Body of pancreas (tissue), 4 donors: Measurements from ENCODE around the gene IFI16. TPM values are rescaled to one million over a fixed set of nuclear protein-coding genes. Genes with fewer than 3 reads are reported as not detected.
"Not testable (repeated sequence)": the region's sequence is repeated elsewhere in the genome, so short reads cannot be mapped to it uniquely, and the experiment has no call there.

Experiments
- ATAC-seq: fragments of 150-250 bp; one replicate; pipeline ENCODE4 v1.9.1; 2016
- DNase-seq, 4 donors: peaks; one replicate each; pipeline ENCODE4 v3.0.0-alpha.2; 2019
- H3K27ac ChIP-seq, 4 donors: fragments of 200-600 bp; sonication (generic); 1 replicate in 3 of 4; 2 replicates in 1 of 4; pipeline versions ENCODE4 v1.5.1 to v1.6.1; 2016 to 2019; ENCODE audit warnings: mild to moderate bottlenecking in 1 of 4, mixed read lengths in 1 of 4, moderate library complexity in 1 of 4
- H3K27me3 ChIP-seq, 2 donors: fragments of 200-600 bp; sonication (generic); one replicate each; pipeline ENCODE4 v1.6.0; 2016; ENCODE audit warnings: mild to moderate bottlenecking in 1 of 2
- H3K36me3 ChIP-seq, 2 donors: fragments of 200-600 bp; sonication (generic); replicated peaks in 1 of 2; 2 replicates each; pipeline ENCODE4 v1.5.1; 2016; ENCODE audit warnings: low read depth in 2 of 2; ENCODE audit not compliant: insufficient read depth in 1 of 2
- H3K4me1 ChIP-seq: fragments of 200-600 bp; sonication (generic); one replicate; pipeline ENCODE4 v1.6.0; 2016
- H3K4me3 ChIP-seq, 2 donors: fragments of 200-600 bp; sonication (generic); 1 replicate in 1 of 2; 2 replicates in 1 of 2; pipeline ENCODE4 v1.5.1; 2016 to 2019
- H3K9me3 ChIP-seq, 3 donors: fragments of 200-600 bp; sonication (generic); 1 replicate in 2 of 3; 2 replicates in 1 of 3; pipeline ENCODE4 v1.5.1; 2016
- POLR2A ChIP-seq, 3 donors: fragments of 450-650 bp; IDR thresholded peaks; one replicate each; pipeline ENCODE4 v1.6.1; 2016; ENCODE audit warnings: antibody characterized with exemption in 3 of 3, mild to moderate bottlenecking in 2 of 3
- WGBS, 2 donors: methylation state at CpG; one replicate each; pipeline ENCODE4 v1.1.5; 2017; 5-methylcytosine and 5-hydroxymethylcytosine counted together
- intact Hi-C: fragments of 100-400 bp; cut with DNase I; formaldehyde crosslinking; loops from one replicate; pipeline ENCODE4 v1.15.1; 2023
- total RNA-seq, 2 donors: library from RNA; depleted of rRNA; stranded (reverse); fragments of >200 nt; gene quantifications; one replicate each; pipeline ENCODE4 v1.1.0, GENCODE V29; 2016
- TF ChIP-seq, protein P1 (sequence below), 7 experiments: fragments of 450-650 bp in 4 of 7; fragments of 200-600 bp in 3 of 7; sonication (generic) in 3 of 7; IDR thresholded peaks; one replicate each; pipeline ENCODE4 v1.5.1; 2016 to 2019; ENCODE audit warnings: antibody characterized with exemption in 7 of 7

The IFI16 gene
- total RNA-seq, 2 donors from 2014 or later = 10.9 to 11.2 TPM

DNA sequence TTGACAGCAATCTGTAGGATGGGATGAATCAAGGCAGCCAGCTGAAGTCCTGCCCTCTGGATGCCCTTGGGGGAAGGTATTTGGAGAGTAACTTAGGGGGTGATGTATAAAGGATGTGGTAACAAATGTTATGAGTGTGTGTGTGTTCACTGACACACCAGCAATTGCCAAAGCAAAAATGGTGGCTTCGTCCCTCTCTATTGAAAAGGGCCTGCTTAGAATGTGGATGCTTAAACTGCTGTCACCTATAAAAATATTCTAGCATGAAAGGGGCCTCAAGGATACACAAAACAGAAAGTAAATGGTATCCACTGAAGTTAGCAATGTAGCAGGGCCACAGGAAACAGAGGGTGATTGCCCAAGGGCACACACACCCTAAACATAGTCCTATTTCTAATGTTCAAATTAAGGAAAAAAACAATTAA is 81.9 kb downstream of the IFI16 start:
- H3K27ac ChIP-seq = no peak overlapping the region
- ATAC-seq (no peak), DNase-seq (no peak)
- no peak overlapping the region for H3K4me3 ChIP-seq
- no peaks in the 10 kb centered on the region for H3K4me1 ChIP-seq
- WGBS, 2 donors = 64 to 80% methylated on average over 1 of the region's 1 CpG
- TF ChIP-seq POLR2A (IDR thresholded peaks at IDR 0.05) = no peak
- TF ChIP-seq, protein P1, sequence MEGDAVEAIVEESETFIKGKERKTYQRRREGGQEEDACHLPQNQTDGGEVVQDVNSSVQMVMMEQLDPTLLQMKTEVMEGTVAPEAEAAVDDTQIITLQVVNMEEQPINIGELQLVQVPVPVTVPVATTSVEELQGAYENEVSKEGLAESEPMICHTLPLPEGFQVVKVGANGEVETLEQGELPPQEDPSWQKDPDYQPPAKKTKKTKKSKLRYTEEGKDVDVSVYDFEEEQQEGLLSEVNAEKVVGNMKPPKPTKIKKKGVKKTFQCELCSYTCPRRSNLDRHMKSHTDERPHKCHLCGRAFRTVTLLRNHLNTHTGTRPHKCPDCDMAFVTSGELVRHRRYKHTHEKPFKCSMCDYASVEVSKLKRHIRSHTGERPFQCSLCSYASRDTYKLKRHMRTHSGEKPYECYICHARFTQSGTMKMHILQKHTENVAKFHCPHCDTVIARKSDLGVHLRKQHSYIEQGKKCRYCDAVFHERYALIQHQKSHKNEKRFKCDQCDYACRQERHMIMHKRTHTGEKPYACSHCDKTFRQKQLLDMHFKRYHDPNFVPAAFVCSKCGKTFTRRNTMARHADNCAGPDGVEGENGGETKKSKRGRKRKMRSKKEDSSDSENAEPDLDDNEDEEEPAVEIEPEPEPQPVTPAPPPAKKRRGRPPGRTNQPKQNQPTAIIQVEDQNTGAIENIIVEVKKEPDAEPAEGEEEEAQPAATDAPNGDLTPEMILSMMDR (IDR thresholded peaks at IDR 0.05) = no peak
- no peaks in the 10 kb centered on the region for H3K36me3 ChIP-seq
- H3K9me3 ChIP-seq = no peaks in the 10 kb centered on the region
- H3K27me3 ChIP-seq = no peaks in the 10 kb centered on the region
- intact Hi-C loops = no loop called here

DNA sequence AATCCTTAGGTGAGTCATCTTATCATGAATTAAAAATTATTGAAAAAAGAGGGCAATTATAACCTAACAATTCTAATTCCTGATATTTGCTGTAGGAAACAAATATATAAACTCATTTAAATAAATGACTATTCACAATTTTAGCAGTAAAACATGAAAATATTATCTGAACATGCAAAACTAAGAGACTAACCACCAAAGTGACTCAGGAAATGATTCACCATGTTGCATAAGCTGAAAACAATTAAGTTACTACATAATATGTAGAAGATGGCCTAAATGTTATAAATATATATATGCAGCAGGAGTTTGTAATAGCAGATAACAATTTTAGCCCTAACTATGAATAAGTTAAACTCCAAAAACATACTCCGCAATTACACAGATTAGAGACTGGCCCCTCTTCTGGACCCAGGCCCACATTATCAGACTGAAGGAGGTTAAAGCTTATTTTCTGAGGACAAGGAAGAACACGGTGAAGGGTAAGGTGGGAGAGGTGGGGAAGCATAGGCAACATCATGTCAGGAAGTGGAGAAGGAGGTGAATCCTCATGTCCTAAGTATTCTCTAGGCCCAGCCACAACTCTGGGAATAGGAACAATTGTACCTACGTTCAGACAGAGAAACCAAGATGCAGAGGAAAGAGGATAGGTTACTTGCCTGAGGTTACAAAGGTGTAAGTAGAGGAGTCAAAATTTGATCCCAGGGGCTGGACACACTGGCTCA is 82.5 kb downstream of the IFI16 start:
- DNase-seq (no peak), ATAC-seq (no peak)
- Histone ChIP-seq H3K27me3 (no peaks in the 10 kb centered on the region), H3K9me3 (no peaks in the 10 kb centered on the region), H3K4me3 (no peak overlapping the region), H3K4me1 (no peaks in the 10 kb centered on the region), H3K27ac (no peak overlapping the region), H3K36me3 (no peaks in the 10 kb centered on the region)
- intact Hi-C loops = no loop called here
- WGBS, 2 donors = 50 to 51% methylated on average over 3 of the region's 3 CpGs
- TF ChIP-seq, protein P1 (IDR thresholded peaks at IDR 0.05) = no peak
- no peak for TF ChIP-seq POLR2A (IDR thresholded peaks at IDR 0.05)

DNA sequence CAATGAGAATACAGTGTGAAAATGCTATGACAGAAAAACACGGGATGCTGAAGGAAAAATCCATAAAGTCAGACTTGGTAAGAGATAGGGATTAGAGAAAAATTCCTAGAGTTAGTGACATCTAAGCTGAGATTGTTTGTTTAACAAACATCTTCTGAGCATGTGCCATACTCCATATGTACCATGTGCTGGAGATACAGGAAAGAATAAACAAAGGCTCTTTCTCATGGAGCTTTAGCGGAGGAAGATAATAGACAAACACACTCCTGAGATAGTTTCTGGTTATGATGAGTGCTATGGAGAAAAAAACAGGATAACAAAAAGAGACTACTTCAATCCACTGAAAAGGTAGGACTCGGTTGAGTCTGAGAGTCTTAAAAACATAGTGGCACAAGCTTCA is 88.9 kb downstream of the IFI16 start:
- Histone ChIP-seq H3K4me1 (no peaks in the 10 kb centered on the region), H3K4me3 (no peak overlapping the region), H3K27ac (no peak overlapping the region), H3K36me3 (no peaks in the 10 kb centered on the region), H3K9me3 (no peaks in the 10 kb centered on the region), H3K27me3 (no peaks in the 10 kb centered on the region)
- DNase-seq (no peak), ATAC-seq (no peak)
- no peak for TF ChIP-seq POLR2A (IDR thresholded peaks at IDR 0.05)
- TF ChIP-seq, protein P1 (IDR thresholded peaks at IDR 0.05) = no peak
- WGBS, 2 donors = 38 to 40% methylated on average over 3 of the region's 3 CpGs
- intact Hi-C loops = no loop called here

DNA sequence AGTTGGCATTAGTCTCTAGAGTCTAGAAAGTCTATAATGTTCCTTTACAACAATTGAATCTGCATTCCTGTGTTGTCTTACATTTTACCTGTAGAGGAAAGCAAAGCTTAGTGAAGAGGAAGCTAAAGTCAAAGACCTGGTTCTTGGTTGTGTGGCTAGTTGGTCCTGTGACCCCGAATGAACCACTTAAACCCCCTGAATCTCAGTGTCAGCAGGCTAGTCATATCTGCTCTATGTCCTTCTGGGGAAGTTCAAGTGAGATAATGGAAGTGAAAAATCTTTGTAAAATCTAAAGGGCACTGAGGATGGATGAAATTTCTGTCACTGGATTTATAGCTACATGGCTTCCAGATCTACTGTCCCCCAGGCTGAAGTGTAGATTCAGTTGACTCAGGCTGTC is 90.9 kb downstream of the IFI16 start:
- Histone ChIP-seq H3K9me3 (no peaks in the 10 kb centered on the region), H3K4me1 (no peaks in the 10 kb centered on the region), H3K27ac (no peak overlapping the region), H3K36me3 (no peaks in the 10 kb centered on the region), H3K27me3 (no peaks in the 10 kb centered on the region), H3K4me3 (no peak overlapping the region)
- ATAC-seq = no peak
- intact Hi-C loops = no loop called here
- WGBS, 2 donors = 46 to 59% methylated on average over 1 of the region's 1 CpG
- TF ChIP-seq, protein P1 (IDR thresholded peaks at IDR 0.05) = no peak
- no peak for TF ChIP-seq POLR2A (IDR thresholded peaks at IDR 0.05)
- no peak for DNase-seq

DNA sequence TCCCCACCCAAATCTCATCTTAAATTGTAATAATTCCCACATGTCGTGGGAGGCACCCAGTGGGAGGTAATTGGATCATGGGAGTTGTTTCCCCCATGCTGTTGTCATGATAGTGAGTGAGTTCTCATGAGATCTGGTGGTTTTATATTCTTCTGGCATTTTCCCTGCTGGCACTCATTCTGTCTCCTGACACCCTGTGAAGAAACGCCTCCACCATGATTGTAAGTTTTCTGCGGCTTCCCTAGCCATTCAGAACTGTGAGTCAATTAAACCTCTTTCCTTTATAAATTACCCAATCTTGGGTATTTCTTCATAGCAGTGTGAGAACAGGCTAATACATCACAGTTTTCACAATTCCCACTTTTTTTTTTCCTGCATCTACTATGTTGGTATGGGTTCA is 93.3 kb downstream of the IFI16 start:
- H3K9me3 ChIP-seq, H3K4me3 ChIP-seq, H3K27me3 ChIP-seq, intact Hi-C loops, H3K27ac ChIP-seq, H3K4me1 ChIP-seq, ATAC-seq, H3K36me3 ChIP-seq, DNase-seq: not testable (repeated sequence)
- WGBS, 2 donors = 38 to 75% methylated on average over 3 of the region's 3 CpGs

Other genes starting within 250 kb of the IFI16 start
- not detected for gene OR6N1, start 237.7 kb upstream of the IFI16 start, total RNA-seq
- gene OR6N2, start 228.7 kb upstream of the IFI16 start, total RNA-seq = not detected
- 1 to 10 TPM; 3.0 to 3.1 TPM for gene MNDA, start 178.6 kb upstream of the IFI16 start, total RNA-seq
- gene PYHIN1, start 78.4 kb upstream of the IFI16 start, total RNA-seq = 1 to 10 TPM in 1 of 2 donors, under 1 TPM in 1; 0.66 to 1.6 TPM
- gene AIM2, start 66.9 kb downstream of the IFI16 start, total RNA-seq = not detected
- gene CADM3, start 161.7 kb downstream of the IFI16 start, total RNA-seq = 1 to 10 TPM in 1 of 2 donors, under 1 TPM in 1; 0.26 to 1.6 TPM
- 10 to 100 TPM; 17.5 to 23.6 TPM for gene ACKR1, start 195.0 kb downstream of the IFI16 start, total RNA-seq